Large intestine (tissue), 3 donors: ENCODE data around the gene PPP1R12A. TPM values are rescaled to one million over a fixed set of nuclear protein-coding genes. Genes with fewer than 3 reads are reported as not detected.

Experiments
- DNase-seq, 2 donors: peaks; one replicate each; pipeline versions ENCODE4 v3.0.0 to v3.0.0-alpha.2; 2013
- H3K27ac ChIP-seq: one replicate; pipeline ENCODE4 v1.5.1; 2013; ENCODE audit warnings: low read length
- H3K27me3 ChIP-seq: 2 replicates; pipeline ENCODE4 v1.6.1; 2013; ENCODE audit warnings: low read length; ENCODE audit not compliant: control insufficient read depth, insufficient read depth
- H3K36me3 ChIP-seq: 2 replicates; pipeline ENCODE4 v1.6.1; 2013; ENCODE audit warnings: low read length; ENCODE audit not compliant: control insufficient read depth, insufficient read depth
- H3K4me1 ChIP-seq: one replicate; pipeline ENCODE4 v1.6.1; 2013; ENCODE audit warnings: low read length; ENCODE audit not compliant: control insufficient read depth, insufficient read depth
- H3K4me3 ChIP-seq: one replicate; pipeline ENCODE4 v1.5.1; 2013; ENCODE audit warnings: low read length
- H3K9me3 ChIP-seq: one replicate; pipeline ENCODE4 v1.6.1; 2013; ENCODE audit warnings: mild to moderate bottlenecking, low read depth, low read length, moderate library complexity; ENCODE audit not compliant: control insufficient read depth
- WGBS: methylation state at CpG from one replicate; pipeline ENCODE4 v1.1.5; 2013; ENCODE audit warnings: low lambda C conversion rate; ENCODE audit not compliant: insufficient coverage; 5-methylcytosine and 5-hydroxymethylcytosine counted together
- polyA plus RNA-seq: library from polyadenylated mRNA; unstranded; fragments of 120-200 nt; gene quantifications from one replicate; pipeline ENCODE4 v1.2.1, GENCODE V29; 2013

Gene PPP1R12A
- polyA plus RNA-seq, 1 donor, result 60.8 TPM

GRCh38 chr12:79844693-79845092 lies 90.2 kb downstream of the PPP1R12A start:
- Histone ChIP-seq H3K9me3 (no peaks in the 10 kb centered on the region), H3K4me3 (no peak overlapping the region), H3K4me1 (no peaks in the 10 kb centered on the region), H3K36me3 (peaks cover 20% of the 10 kb centered on the region), H3K27ac (no peak overlapping the region), H3K27me3 (no peaks in the 10 kb centered on the region)
- no peak for DNase-seq

GRCh38 chr12:79843978-79844377 lies 90.9 kb downstream of the PPP1R12A start:
- Histone ChIP-seq H3K4me1 (no peaks in the 10 kb centered on the region), H3K27me3 (no peaks in the 10 kb centered on the region), H3K9me3 (peaks cover 6% of the 10 kb centered on the region), H3K4me3 (no peak overlapping the region), H3K36me3 (peaks cover 27% of the 10 kb centered on the region), H3K27ac (no peak overlapping the region)
- WGBS, result 100% methylated on average over 1 of the region's 3 CpGs
- DNase-seq, result no peak

GRCh38 chr12:79842630-79843029 lies 92.3 kb downstream of the PPP1R12A start:
- H3K4me1 ChIP-seq, result no peaks in the 10 kb centered on the region
- H3K4me3 ChIP-seq, result no peak overlapping the region
- H3K27me3 ChIP-seq, result no peaks in the 10 kb centered on the region
- no peak overlapping the region for H3K27ac ChIP-seq
- peaks cover 13% of the 10 kb centered on the region for H3K9me3 ChIP-seq
- no peak for DNase-seq
- peaks cover 34% of the 10 kb centered on the region for H3K36me3 ChIP-seq
- WGBS, result no CpG with 5 or more reads among the region's 2 CpGs

GRCh38 chr12:79841878-79842265 lies 93.0 kb downstream of the PPP1R12A start:
- DNase-seq, result no peak
- Histone ChIP-seq H3K27me3 (no peaks in the 10 kb centered on the region), H3K27ac (no peak overlapping the region), H3K36me3 (peaks cover 34% of the 10 kb centered on the region), H3K4me3 (no peak overlapping the region), H3K4me1 (no peaks in the 10 kb centered on the region), H3K9me3 (peaks cover 13% of the 10 kb centered on the region)
- WGBS, result no CpG with 5 or more reads among the region's 4 CpGs

- no peaks in the 10 kb centered on the region for H3K4me1 ChIP-seq
- WGBS, result 97% methylated on average over 4 of the region's 4 CpGs
- no peak for DNase-seq
- no peak overlapping the region for H3K27ac ChIP-seq
- H3K27me3 ChIP-seq, result no peaks in the 10 kb centered on the region
- no peak overlapping the region for H3K4me3 ChIP-seq
- H3K36me3 ChIP-seq, result peaks cover 34% of the 10 kb centered on the region
- H3K9me3 ChIP-seq, result peaks cover 13% of the 10 kb centered on the region
These were observed 93.5 kb downstream of the PPP1R12A start for GRCh38 chr12:79841248-79841877.

- Histone ChIP-seq H3K4me3 (no peak overlapping the region), H3K36me3 (peaks cover 23% of the 10 kb centered on the region), H3K9me3 (peaks cover 13% of the 10 kb centered on the region), H3K27ac (no peak overlapping the region), H3K4me1 (no peaks in the 10 kb centered on the region), H3K27me3 (no peaks in the 10 kb centered on the region)
- no CpG with 5 or more reads among the region's 3 CpGs for WGBS
- DNase-seq, result no peak
These were observed 96.5 kb downstream of the PPP1R12A start for GRCh38 chr12:79838359-79838758.

- 100% methylated on average over 1 of the region's 5 CpGs for WGBS
- no peaks in the 10 kb centered on the region for H3K27me3 ChIP-seq
- H3K27ac ChIP-seq, result no peak overlapping the region
- H3K4me3 ChIP-seq, result no peak overlapping the region
- peaks cover 13% of the 10 kb centered on the region for H3K9me3 ChIP-seq
- H3K36me3 ChIP-seq, result peaks cover 19% of the 10 kb centered on the region
- H3K4me1 ChIP-seq, result no peaks in the 10 kb centered on the region
- DNase-seq, result no peak
These were observed 97.3 kb downstream of the PPP1R12A start for GRCh38 chr12:79837575-79837974.

GRCh38 chr12:79835377-79835843 lies 99.5 kb downstream of the PPP1R12A start:
- Histone ChIP-seq H3K4me1 (no peaks in the 10 kb centered on the region), H3K4me3 (no peak overlapping the region), H3K27me3 (no peaks in the 10 kb centered on the region), H3K9me3 (peaks cover 13% of the 10 kb centered on the region), H3K36me3 (peaks cover 22% of the 10 kb centered on the region), H3K27ac (no peak overlapping the region)
- no peak for DNase-seq
- 100% methylated on average over 1 of the region's 2 CpGs for WGBS

- Histone ChIP-seq H3K36me3 (peaks cover 22% of the 10 kb centered on the region), H3K27ac (no peak overlapping the region), H3K9me3 (peaks cover 13% of the 10 kb centered on the region), H3K27me3 (no peaks in the 10 kb centered on the region), H3K4me1 (no peaks in the 10 kb centered on the region), H3K4me3 (no peak overlapping the region)
- 100% methylated on average over 1 of the region's 3 CpGs for WGBS
- no peak for DNase-seq
These were observed 100.1 kb downstream of the PPP1R12A start for GRCh38 chr12:79834712-79835376.

GRCh38 chr12:79830440-79830839 lies 104.5 kb downstream of the PPP1R12A start:
- Histone ChIP-seq H3K4me3 (no peak overlapping the region), H3K36me3 (peaks cover 8% of the 10 kb centered on the region), H3K27me3 (no peaks in the 10 kb centered on the region), H3K9me3 (no peaks in the 10 kb centered on the region), H3K4me1 (no peaks in the 10 kb centered on the region), H3K27ac (no peak overlapping the region)
- no peak for DNase-seq
- WGBS, result 100% methylated on average over 1 of the region's 2 CpGs

- WGBS, result no CpG with 5 or more reads among the region's 2 CpGs
These were observed 106.0 kb downstream of the PPP1R12A start for GRCh38 chr12:79828924-79829323.

More at GRCh38 chr12:79828924-79829323, 106.0 kb downstream of the PPP1R12A start:
- H3K4me3 ChIP-seq, result no peak overlapping the region
- H3K4me1 ChIP-seq, result no peaks in the 10 kb centered on the region
- no peak overlapping the region for H3K27ac ChIP-seq
- DNase-seq, result no peak
- peaks cover 8% of the 10 kb centered on the region for H3K36me3 ChIP-seq
- no peaks in the 10 kb centered on the region for H3K9me3 ChIP-seq
- no peaks in the 10 kb centered on the region for H3K27me3 ChIP-seq
